ENCODE measurements around the gene SLC29A3.

GRCh38 chr10:71338728-71339495, 19.9 kb downstream of the SLC29A3 start:
- no peak for TF ChIP-seq CTCF (IDR thresholded peaks at IDR 0.05; ENCODE audit: borderline replicate concordance, extremely low read depth, low read length, poor library complexity, severe bottlenecking)
- TF ChIP-seq EZH2 (IDR thresholded peaks at IDR 0.05; ENCODE audit: borderline replicate concordance, low read depth, low read length, severe bottlenecking): no peak

Measured in DND-41 (cell line).